A549 (cell line): ENCODE data around the gene SLC39A11. TPM values are rescaled to one million over a fixed set of nuclear protein-coding genes. Genes with fewer than 3 reads are reported as not detected.

Source experiments
- ATAC-seq, 2 experiments: fragments of 200-7000 bp in 1 of 2; fragments of >200 bp in 1 of 2; cut with Nextera tagmentation in 1 of 2; cut with Tn5 transposase in 1 of 2; 3 replicates each; pipeline versions ENCODE4 v1.8.0 to v1.9.1; 2018 to 2020; ENCODE audit warnings: mild to moderate bottlenecking in 1 of 2, moderate library complexity in 1 of 2
- CTCF ChIA-PET: fragments of 300-600 bp; sonication (Branson Sonifier 250); formaldehyde crosslinking; extraction: SDS; loops from one replicate; lab custom pipeline; 2021; ENCODE audit warnings: antibody characterized with exemption, inconsistent platforms; lab: Yijun Ruan, JAX
- POLR2A ChIA-PET: fragments of 350-600 bp; formaldehyde crosslinking; extraction: SDS; loops from one replicate; lab custom pipeline; 2021; ENCODE audit warnings: antibody characterized with exemption, inconsistent platforms; lab: Yijun Ruan, JAX
- DNase-seq, 2 experiments: peaks; one replicate each; pipeline versions ENCODE4 v3.0.0 to v3.0.0-alpha.2; 2011 to 2016; ENCODE audit warnings: low read depth in 1 of 2, low spot score in 1 of 2
- FAIRE-seq: peaks from 2 replicates; lab custom pipeline; 2011; peaks lifted over from hg19 to GRCh38; lab: Jason Lieb, UNC
- H3K27ac ChIP-seq, 2 experiments: fragments of >200 bp; sonication (Bioruptor Twin); formaldehyde crosslinking; 3 replicates each; pipeline ENCODE4 v1.5.1; 2016 to 2017
- H3K4me1 ChIP-seq: fragments of >200 bp; sonication (Bioruptor Twin); formaldehyde crosslinking; 3 replicates; pipeline ENCODE4 v1.6.1; 2016
- H3K4me2 ChIP-seq: fragments of >200 bp; sonication (Bioruptor Twin); formaldehyde crosslinking; 3 replicates; pipeline ENCODE4 v1.6.1; 2016
- H3K4me3 ChIP-seq: fragments of >200 bp; sonication (Bioruptor Twin); formaldehyde crosslinking; 3 replicates; pipeline ENCODE4 v1.5.1; 2016
- H3K9me3 ChIP-seq: fragments of >200 bp; sonication (Bioruptor Twin); formaldehyde crosslinking; 3 replicates; pipeline ENCODE4 v1.6.1; 2016
- BCL3 ChIP-seq: fragments of >200 bp; sonication (Bioruptor Twin); formaldehyde crosslinking; IDR thresholded peaks from 3 replicates; pipeline ENCODE4 v1.6.1; 2016
- BHLHE40 ChIP-seq: IDR thresholded peaks from 2 replicates; pipeline ENCODE4 v1.6.1; 2012; ENCODE audit warnings: low read depth, low read length, inconsistent platforms
- CBX2 ChIP-seq: fragments of 200-600 bp; sonication (generic); IDR thresholded peaks from 2 replicates; pipeline ENCODE4 v1.6.1; 2016; ENCODE audit warnings: low read depth, mild to moderate bottlenecking, borderline replicate concordance
- CHD2 ChIP-seq: fragments of 150-350 bp; IDR thresholded peaks from 2 replicates; pipeline ENCODE4 v1.6.1; 2014; ENCODE audit warnings: low read length; ENCODE audit not compliant: partially characterized antibody
- CHD4 ChIP-seq: fragments of 200-600 bp; sonication (generic); IDR thresholded peaks from 2 replicates; pipeline ENCODE4 v1.6.1; 2016; ENCODE audit warnings: antibody characterized with exemption, mild to moderate bottlenecking, borderline replicate concordance
- CTCF ChIP-seq: fragments of >200 bp; sonication (Bioruptor Twin); formaldehyde crosslinking; IDR thresholded peaks from 3 replicates; pipeline ENCODE4 v1.5.1; 2016
- EHF ChIP-seq: fragments of 250-450 bp; sonication (Bioruptor Pico); IDR thresholded peaks from 2 replicates; pipeline ENCODE4 v1.5.0; 2020; ENCODE audit warnings: mild to moderate bottlenecking
- EHMT2 ChIP-seq: fragments of 200-600 bp; sonication (generic); IDR thresholded peaks from 2 replicates; pipeline ENCODE4 v1.6.1; 2016; ENCODE audit warnings: antibody characterized with exemption, low read depth, mild to moderate bottlenecking, moderate library complexity
- EP300 ChIP-seq, 2 experiments: fragments of >200 bp; sonication (Bioruptor Twin); formaldehyde crosslinking; IDR thresholded peaks; 2 replicates in 1 of 2; 3 replicates in 1 of 2; pipeline ENCODE4 v1.6.1; 2016 to 2017
- FOSB ChIP-seq: fragments of 250-450 bp; sonication (Bioruptor Pico); IDR thresholded peaks from 2 replicates; pipeline ENCODE4 v1.5.0; 2020; ENCODE audit warnings: mild to moderate bottlenecking, moderate library complexity
- FOSL2 ChIP-seq, 2 experiments: fragments of 450-650 bp in 1 of 2; fragments of >200 bp in 1 of 2; sonication (Bioruptor Twin) in 1 of 2; formaldehyde crosslinking; IDR thresholded peaks; 2 replicates each; pipeline versions ENCODE4 v1.5.0 to v1.6.1; 2016 to 2020; ENCODE audit warnings: mild to moderate bottlenecking in 1 of 2, moderate library complexity in 1 of 2
- GATA3 ChIP-seq: IDR thresholded peaks from 2 replicates; pipeline ENCODE4 v1.6.1; 2012; ENCODE audit warnings: borderline replicate concordance
- HOXB13 ChIP-seq: fragments of 250-450 bp; sonication (Bioruptor Pico); IDR thresholded peaks from 2 replicates; pipeline ENCODE4 v1.5.0; 2020; ENCODE audit warnings: low read depth, mild to moderate bottlenecking, moderate library complexity
- JUN ChIP-seq, 2 experiments: fragments of >200 bp; sonication (Bioruptor Twin); formaldehyde crosslinking; IDR thresholded peaks; 2 replicates in 1 of 2; 3 replicates in 1 of 2; pipeline ENCODE4 v1.6.1; 2016 to 2017
- JUNB ChIP-seq: fragments of >200 bp; sonication (Bioruptor Twin); formaldehyde crosslinking; IDR thresholded peaks from 2 replicates; pipeline ENCODE4 v1.6.1; 2016
- KDM1A ChIP-seq: fragments of 200-600 bp; sonication (generic); IDR thresholded peaks from 2 replicates; pipeline ENCODE4 v1.6.1; 2016; ENCODE audit warnings: low read depth, mild to moderate bottlenecking
- MYC ChIP-seq: IDR thresholded peaks from 2 replicates; pipeline ENCODE4 v1.6.1; 2012; ENCODE audit warnings: mild to moderate bottlenecking, inconsistent platforms, low read length, improper control_type of control experiment, borderline replicate concordance
- NFE2L2 ChIP-seq: fragments of 150-350 bp; conservative IDR thresholded peaks from 2 replicates; pipeline ENCODE4 v1.6.1; 2014; ENCODE audit warnings: low read length
- RCOR1 ChIP-seq: fragments of 150-350 bp; IDR thresholded peaks from 2 replicates; pipeline ENCODE4 v1.6.1; 2014; ENCODE audit warnings: antibody characterized with exemption, low read length, low read depth
- RFX5 ChIP-seq: fragments of 450-650 bp; IDR thresholded peaks from 2 replicates; pipeline ENCODE4 v1.7.1; 2014; ENCODE audit warnings: antibody characterized with exemption, mild to moderate bottlenecking, moderate library complexity
- TFCP2L1 ChIP-seq: fragments of 250-450 bp; sonication (Bioruptor Pico); IDR thresholded peaks from 2 replicates; pipeline ENCODE4 v1.5.0; 2021; ENCODE audit warnings: mild to moderate bottlenecking
- ZNF302 ChIP-seq: fragments of 250-450 bp; sonication (Bioruptor Pico); IDR thresholded peaks from 2 replicates; pipeline ENCODE4 v1.9.0; 2021; ENCODE audit warnings: inconsistent platforms, mild to moderate bottlenecking, moderate library complexity
- WGBS: methylation state at CpG from one replicate; pipeline ENCODE4 v1.1.6; 2017; ENCODE audit errors: missing lambda C conversion rate; 5-methylcytosine and 5-hydroxymethylcytosine counted together
- polyA plus RNA-seq, 4 experiments: library from polyadenylated mRNA; depleted of rRNA in 3 of 4; stranded (reverse); fragments of >200 nt; fragmentation: RNase III in 1 of 4; extraction: RNeasy Plus Mini Kit Qiagen cat#74134 plus additional on column Dnase treatment in 1 of 4; gene quantifications; 2 replicates in 3 of 4; 3 replicates in 1 of 4; pipeline ENCODE4 v1.2.3, GENCODE V29; 2011 to 2017

SLC39A11 gene
- polyA plus RNA-seq, 2 of the 4 experiments (the other 2 are of a cell fraction), result 18.4 to 25.2 TPM

GRCh38 chr17:72606656-72607055 is 485.8 kb downstream of the SLC39A11 start:
- Histone ChIP-seq H3K4me2 (no peak overlapping the region), H3K4me1 (peaks cover 68% of the 10 kb centered on the region), H3K9me3 (peaks cover 19% of the 10 kb centered on the region; the same call in 2 of the 3 replicates), H3K4me3 (no peak overlapping the region), H3K27ac (peak overlapping the region; percentile 34 to 90; a peak in 5 of 6 replicates)
- TF ChIP-seq ZNF302 (CRISPR knock-in tag) (no peak), TFCP2L1 (CRISPR knock-in tag) (no peak)
- ATAC-seq (no peak), DNase-seq (no peak), FAIRE-seq (no peak)
- POLR2A ChIA-PET, result interaction anchor here (1.0 kb wide), 1 partner anchor 14 kb away, joined by 5 read pairs; no protein-coding TSS in a partner anchor
- CTCF ChIA-PET, result interaction anchor here (0.7 to 1.5 kb wide), 5 partner anchors 15 to 119 kb away, joined by 3 to 6 read pairs (median 3); no protein-coding TSS in a partner anchor

- Histone ChIP-seq H3K9me3 (peaks cover 19% of the 10 kb centered on the region; the same call in 2 of the 3 replicates), H3K4me1 (peaks cover 71% of the 10 kb centered on the region), H3K4me3 (no peak overlapping the region), H3K27ac (peak overlapping the region; percentile 90 to 95), H3K4me2 (no peak overlapping the region)
- ATAC-seq (no peak), FAIRE-seq (no peak), DNase-seq (no peak)
- POLR2A ChIA-PET, result interaction anchor here (0.6 to 5.6 kb wide), 2 partner anchors 13 to 602 kb away, joined by 3 to 177 read pairs; no protein-coding TSS in a partner anchor
- WGBS, result 82% methylated on average over 1 of the region's 1 CpG
- TF ChIP-seq EP300 (IDR thresholded peaks at IDR 0.05) (no peak), EHF (CRISPR knock-in tag) (no peak), BCL3 (no peak), CHD2 (no peak), HOXB13 (CRISPR knock-in tag) (no peak), RFX5 (no peak), EHMT2 (no peak), JUNB (no peak)
- CTCF ChIA-PET, result interaction anchor here (0.6 to 9.4 kb wide), 4 partner anchors 8 to 121 kb away, joined by 3 to 112 read pairs (median 48); no protein-coding TSS in a partner anchor
These were observed 486.9 kb downstream of the SLC39A11 start for GRCh38 chr17:72605543-72605942.

- CTCF ChIA-PET, result interaction anchor here (0.7 to 9.4 kb wide), 8 partner anchors 9 to 915 kb away, joined by 3 to 112 read pairs (median 14); no protein-coding TSS in a partner anchor
- ATAC-seq, result no peak
- TF ChIP-seq NFE2L2 (no peak), CHD4 (no peak), EHF (CRISPR knock-in tag) (no peak), GATA3 (no peak), FOSB (CRISPR knock-in tag) (no peak), CTCF (no peak), RCOR1 (no peak), FOSL2 (IDR thresholded peaks at IDR 0.05) (no peak), FOSL2 (CRISPR knock-in tag; IDR thresholded peaks at IDR 0.05) (no peak), JUN (IDR thresholded peaks at IDR 0.05) (no peak), MYC (no peak), CBX2 (no peak), KDM1A (no peak), BHLHE40 (no peak)
- POLR2A ChIA-PET, result interaction anchor here (1.2 to 5.6 kb wide), 3 partner anchors 9 to 13 kb away, joined by 3 to 177 read pairs (median 49); no protein-coding TSS in a partner anchor
- 82% methylated on average over 11 of the region's 11 CpGs for WGBS
- Histone ChIP-seq H3K27ac (peak overlapping the region; percentile 90 to 95), H3K4me1 (peaks cover 70% of the 10 kb centered on the region), H3K9me3 (peaks cover 19% of the 10 kb centered on the region; the same call in 2 of the 3 replicates), H3K4me2 (peak overlapping the region; percentile 74), H3K4me3 (no peak overlapping the region)
- DNase-seq, result no peak
- no peak for FAIRE-seq
These were observed 488.0 kb downstream of the SLC39A11 start for GRCh38 chr17:72604518-72604917.
